HG03045 (cell line): Measurements from ENCODE around the gene RBM46.
"Not testable (repeated sequence)": the region's sequence is repeated elsewhere in the genome, so short reads cannot be mapped to it uniquely, and the experiment has no call there.

Source experiments
- ATAC-seq: cut with Tn5 transposase; IDR thresholded peaks from one replicate; pipeline ENCODE4 v1.9.1; 2021; ENCODE audit warnings: mild to moderate bottlenecking, moderate library complexity; ENCODE audit not compliant: unreplicated experiment

RBM46 gene

DNA sequence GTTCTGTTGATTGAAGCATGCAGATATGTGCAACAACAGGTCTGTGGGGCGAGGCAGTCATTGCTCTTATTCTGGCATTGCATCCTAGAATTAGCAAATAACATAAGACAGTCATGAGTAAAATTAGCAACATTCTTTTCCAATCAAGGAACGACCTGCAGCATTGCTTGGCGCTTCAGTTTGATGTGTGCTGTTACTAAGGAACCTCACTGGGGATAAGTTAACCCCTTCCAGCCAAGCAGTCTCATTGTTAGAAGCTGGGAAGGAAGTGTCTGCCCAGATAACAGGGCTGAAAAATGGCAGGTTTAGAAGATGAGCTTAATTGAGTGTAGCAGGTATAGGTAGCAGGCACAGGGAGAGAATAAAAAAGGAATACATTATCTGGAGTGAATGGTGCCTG lies 55.4 kb downstream of the RBM46 start:
- no peak for ATAC-seq

DNA sequence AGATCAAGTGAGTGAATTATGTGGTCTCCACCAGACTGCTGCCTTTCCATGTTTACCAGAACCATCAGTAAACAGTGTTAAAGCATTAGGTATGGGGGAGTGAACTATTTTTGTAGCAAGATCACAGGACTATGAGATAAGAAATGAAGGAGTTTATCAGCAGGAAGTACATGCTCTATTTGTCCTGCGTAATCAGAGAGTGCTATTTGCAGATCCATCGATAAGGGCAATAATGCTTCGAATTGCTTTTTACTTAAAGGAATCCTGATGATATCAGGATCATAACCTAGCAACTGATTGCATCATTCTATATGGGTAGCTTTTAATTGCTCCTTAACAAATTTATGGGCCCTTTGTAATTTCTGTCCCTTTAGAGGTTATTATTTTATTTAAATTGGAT lies 57.1 kb downstream of the RBM46 start:
- ATAC-seq = no peak

DNA sequence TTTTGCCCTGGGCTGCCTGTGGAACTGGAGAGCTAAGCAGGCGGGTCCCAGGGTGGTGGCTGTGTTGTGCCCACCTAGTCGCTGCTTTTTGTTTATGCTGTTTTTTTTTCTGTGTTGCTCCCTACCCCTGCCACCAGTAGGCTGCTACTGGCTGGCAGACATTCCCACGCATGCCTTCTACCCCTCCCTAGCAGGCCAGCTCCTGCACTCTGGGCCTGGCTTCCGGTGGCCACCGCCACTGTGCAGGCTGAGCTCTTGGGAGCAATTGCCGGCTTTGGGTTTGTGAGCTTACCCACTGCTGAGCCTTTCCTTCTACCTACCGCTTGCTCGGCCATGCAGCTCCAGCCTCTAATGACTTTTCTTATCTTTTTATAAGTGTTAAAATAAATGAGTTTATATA lies 57.6 kb downstream of the RBM46 start:
- ATAC-seq = no peak

DNA sequence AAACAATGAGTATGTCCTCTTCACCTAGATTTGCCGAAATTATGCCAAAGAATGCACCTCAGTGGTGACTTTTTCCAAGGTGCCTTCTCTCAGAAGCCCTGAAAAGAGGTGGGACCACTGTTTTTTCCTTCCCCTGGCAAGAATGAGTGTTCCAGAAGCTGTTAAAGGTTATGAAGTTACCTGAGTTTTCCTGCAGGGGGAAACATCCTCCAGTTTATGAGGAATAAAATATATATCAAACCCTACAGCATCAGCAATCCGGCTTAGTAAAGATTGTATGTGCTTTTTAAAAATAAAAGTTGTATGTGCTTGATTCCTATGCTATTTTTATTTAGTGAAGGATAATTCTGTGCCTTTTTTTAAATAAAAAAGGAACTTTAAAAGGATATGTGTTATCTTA lies 73.3 kb downstream of the RBM46 start:
- ATAC-seq = no peak

DNA sequence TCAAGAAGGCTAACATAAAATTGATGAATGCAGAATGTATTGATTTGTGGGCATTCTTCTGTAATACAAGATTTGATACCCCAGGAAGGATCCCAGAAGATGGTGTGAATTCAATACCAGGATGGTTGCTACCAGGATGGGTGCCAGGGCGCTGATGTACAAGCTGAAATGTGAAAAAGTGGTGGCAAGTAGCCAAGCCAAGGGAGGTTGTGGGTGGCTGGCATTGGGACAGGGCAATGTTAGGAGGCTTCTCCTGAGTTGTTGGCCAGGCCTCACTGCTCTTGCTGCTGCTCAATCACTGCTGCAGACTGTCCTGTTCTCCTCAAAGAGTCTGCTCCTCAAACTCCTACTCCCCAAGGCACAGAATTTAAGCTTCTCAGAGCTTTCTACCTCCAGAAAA lies 77.1 kb downstream of the RBM46 start:
- ATAC-seq = no peak

DNA sequence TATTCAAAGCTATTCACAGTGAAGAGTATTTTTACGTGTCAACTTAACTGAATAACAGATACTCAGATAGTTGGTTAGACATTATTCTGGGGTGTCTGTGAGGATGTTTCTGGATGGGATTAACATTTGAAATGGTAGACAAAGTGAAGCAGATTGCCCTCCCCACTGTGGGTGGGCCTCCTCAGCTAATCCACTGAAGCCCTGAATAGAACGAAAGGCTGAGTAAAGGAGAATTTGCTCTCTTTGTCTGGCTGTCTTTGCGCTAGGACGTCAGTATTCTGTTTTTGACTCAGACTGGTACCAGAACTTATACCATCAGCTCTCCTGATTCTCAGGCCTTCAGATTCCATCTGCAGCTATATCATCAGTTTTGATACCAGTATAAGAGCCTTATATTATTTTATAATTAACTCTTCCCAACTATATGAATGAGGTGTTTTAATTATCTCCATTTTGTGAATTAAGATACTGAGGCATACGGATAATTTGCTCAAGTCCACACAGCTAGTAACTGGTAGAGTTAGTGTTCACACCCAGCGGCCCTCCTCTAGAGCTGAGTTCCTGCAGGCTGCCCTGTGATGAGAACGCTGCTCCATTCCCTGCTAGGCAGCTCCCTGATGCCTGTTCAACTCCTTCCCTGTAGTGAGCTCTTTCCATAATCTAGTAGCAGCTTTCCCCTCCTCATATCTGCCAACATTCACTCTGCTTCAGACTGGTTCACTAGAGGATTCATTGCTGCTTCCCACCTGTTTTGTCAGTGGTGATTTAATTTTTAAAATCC lies 87.5 kb downstream of the RBM46 start:
- ATAC-seq = no peak

DNA sequence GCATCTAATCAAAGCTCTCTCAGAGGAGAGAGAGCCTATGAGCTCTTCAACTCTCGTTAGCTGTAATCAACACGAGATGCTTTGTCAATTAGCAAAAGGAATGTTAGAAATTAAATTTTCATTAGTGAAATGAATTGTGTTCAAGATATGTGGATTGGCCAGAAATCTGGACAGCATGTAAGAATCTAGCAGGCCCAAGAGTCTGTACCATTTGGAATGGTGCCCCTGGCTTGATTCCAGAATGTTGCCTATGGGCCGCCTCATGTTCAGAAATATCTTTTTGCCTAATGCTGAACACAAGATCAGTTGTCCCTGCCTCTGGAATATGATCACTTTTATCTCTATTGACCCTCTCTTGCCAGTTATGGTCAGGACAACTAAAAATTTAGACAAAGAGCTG lies 88.2 kb downstream of the RBM46 start:
- ATAC-seq = no peak

DNA sequence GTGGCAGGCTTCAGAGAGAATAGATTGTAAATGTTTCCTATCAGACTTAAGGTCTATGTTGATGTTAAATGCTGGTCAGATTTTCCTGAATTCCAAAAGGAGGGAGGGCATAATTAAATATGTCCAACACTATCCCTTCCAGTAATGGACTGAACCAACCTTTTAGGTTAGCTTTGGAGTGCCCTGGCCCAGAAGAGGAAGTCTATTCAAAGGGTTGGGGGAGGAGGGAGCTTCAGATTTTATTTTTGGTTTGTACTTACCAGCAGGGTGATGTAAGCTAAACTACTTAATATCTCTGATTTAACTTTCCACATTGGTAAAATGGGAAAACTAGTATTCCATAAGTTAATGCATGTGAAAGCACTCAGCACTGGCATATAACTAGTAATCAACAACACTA lies 91.1 kb downstream of the RBM46 start:
- ATAC-seq = no peak

DNA sequence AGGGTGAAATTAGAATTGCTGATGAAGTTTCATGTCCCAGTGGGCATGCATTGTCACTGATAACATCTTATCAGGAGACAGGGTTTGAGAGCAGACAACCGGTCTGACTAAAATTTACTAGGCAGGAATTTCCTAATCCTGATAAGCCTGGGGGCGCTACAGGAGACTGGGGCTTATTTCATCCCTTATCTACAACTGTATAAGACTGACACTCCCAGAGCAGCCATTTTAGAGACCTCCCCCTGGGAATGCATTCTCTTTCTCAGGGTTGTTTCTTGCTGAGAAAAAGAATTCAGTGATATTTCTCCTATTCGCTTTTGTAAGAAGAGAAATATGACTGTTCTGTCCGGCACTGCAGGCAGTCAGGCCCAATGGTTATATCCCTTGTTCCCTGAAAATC lies 93.0 kb downstream of the RBM46 start:
- ATAC-seq = not testable (repeated sequence)

DNA sequence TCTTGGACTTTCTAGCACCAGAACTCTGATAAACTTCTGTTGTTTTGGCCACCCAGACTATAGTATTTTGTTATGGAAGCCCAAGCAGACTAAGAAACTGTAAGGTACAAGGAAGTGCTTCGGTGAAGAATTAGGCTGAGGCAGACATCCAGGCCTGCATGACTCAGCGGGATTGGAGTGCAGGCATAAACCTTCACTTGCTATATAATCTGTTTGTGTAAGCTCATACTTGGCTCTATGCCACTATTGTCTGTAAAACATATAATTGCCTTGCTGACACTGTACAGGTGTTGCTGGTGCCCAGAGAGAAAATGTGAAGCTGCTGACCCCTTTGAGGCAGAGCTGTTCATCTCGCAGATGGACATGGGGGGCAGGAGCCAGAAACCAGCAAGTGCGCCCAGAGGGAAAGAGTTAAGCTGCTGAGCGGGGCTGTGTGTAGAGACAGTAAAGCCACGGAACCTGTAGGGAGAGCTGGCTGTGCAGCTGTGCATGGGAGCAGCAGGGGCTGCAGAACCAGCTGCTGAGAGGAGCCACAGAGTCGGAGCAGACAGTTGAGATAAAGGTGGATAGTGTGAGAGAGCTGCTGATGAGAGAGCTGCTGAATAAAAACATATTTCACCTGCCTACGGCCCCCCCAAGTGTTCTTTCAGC lies 96.2 kb downstream of the RBM46 start:
- no peak for ATAC-seq
